LNCAP (cell line): Measurements from ENCODE around the gene CLTRN.

Experiments used
- TF ChIP-seq, protein P1 (sequence below): fragments of 450-650 bp; IDR thresholded peaks from 2 replicates; pipeline ENCODE4 v1.5.1; 2017; ENCODE audit warnings: mild to moderate bottlenecking

Gene CLTRN

DNA sequence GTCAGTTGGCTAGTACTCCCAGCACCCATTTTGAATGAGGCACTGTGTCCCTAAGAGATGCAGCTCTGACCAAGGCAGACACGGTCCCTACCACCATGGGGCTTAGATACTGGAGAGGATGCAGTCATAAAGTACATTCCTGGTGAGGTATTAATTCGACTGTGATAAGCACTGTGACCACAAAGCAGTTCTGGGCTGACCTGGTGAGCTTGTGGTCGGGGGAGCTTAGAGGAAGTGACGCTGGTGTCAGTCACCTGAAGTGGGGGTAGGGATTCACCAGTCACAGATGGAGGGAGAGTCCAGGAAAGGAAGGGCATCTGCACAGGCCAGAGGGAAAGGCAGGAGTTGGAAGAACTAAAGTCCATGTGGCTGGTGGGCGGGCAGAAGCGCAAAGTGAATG, 15.8 kb upstream of the CLTRN start:
- TF ChIP-seq, protein P1, sequence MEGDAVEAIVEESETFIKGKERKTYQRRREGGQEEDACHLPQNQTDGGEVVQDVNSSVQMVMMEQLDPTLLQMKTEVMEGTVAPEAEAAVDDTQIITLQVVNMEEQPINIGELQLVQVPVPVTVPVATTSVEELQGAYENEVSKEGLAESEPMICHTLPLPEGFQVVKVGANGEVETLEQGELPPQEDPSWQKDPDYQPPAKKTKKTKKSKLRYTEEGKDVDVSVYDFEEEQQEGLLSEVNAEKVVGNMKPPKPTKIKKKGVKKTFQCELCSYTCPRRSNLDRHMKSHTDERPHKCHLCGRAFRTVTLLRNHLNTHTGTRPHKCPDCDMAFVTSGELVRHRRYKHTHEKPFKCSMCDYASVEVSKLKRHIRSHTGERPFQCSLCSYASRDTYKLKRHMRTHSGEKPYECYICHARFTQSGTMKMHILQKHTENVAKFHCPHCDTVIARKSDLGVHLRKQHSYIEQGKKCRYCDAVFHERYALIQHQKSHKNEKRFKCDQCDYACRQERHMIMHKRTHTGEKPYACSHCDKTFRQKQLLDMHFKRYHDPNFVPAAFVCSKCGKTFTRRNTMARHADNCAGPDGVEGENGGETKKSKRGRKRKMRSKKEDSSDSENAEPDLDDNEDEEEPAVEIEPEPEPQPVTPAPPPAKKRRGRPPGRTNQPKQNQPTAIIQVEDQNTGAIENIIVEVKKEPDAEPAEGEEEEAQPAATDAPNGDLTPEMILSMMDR = no peak

DNA sequence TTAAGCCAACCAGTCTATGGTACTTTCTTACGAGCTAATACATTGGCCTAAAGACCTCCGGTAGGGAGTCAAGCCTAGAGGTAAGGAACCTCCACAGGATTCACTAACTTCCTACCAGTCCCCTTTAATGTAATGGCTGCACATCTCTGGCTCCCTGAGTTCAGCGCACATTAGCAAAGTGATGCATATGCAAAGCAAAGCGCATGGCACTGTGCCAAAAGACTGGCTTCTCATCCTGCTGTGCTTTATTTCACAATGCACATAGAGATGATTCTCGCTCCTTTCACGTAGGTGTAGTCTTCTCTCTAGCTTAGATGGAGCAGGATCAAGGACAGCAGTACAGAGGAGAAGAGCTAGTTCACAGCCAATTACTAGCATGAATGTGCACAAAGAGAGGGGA, 14.6 kb upstream of the CLTRN start:
- TF ChIP-seq, protein P1 = no peak

DNA sequence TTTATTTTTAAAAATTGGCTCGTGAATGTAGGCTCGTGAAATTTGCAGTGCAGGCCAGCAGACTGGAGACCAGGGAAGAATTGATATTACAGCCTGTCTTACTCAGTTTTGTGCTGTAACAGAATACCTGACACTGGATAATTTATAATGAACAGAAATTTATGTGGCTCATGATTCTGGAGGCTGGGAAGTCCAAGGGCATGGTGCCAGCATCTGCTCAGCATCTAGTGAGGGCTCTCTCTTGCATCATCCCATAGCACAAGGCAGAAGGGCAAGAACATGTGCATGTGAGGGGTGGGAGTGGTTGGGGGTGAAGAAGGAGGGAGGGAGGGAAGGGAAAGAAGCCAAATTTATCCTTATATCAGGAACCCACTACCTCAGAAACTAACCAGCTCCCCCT, 13.7 kb upstream of the CLTRN start:
- TF ChIP-seq, protein P1 = no peak

DNA sequence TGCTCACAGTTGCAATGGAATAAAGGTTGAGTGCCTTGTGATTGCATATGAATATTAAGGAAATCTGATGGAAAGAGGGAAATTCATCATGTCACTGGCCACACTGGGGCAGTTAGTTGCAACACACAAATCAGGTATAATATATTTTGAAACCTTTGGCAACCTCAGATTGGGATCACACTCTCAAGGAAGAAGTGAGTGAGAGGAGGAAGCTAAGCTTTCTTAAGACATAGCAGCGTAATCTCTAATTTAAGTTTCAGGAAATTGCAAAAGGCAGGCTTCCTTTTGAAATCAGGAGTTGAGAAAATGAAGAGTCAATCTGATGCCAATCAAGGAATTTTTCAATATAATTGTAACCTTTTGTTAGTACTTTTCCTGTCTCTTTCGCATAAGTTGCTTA, 12.3 kb upstream of the CLTRN start:
- TF ChIP-seq, protein P1 = no peak

DNA sequence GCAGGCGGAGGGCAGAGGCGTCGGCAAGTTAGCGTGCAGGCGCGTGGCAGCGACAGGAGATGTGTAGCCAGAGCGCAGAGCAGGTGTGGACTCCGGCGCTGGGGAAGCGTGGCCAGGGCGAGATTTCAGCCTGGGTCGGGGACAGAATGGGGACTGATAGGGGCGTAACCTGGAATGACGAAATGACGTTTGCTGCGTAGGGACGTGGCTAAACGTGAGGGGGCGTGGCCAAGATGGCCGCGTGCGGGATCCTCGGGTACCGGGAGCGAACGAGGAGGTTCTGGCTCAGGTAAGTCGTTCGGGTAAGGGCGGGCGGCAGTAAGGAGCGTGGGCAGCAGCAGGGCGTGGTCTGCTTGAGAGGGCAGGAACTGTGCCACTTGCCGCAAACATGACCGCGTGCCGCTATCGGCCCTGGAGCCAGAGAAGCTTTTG, 10.9 kb upstream of the CLTRN start:
- TF ChIP-seq, protein P1 = no peak

DNA sequence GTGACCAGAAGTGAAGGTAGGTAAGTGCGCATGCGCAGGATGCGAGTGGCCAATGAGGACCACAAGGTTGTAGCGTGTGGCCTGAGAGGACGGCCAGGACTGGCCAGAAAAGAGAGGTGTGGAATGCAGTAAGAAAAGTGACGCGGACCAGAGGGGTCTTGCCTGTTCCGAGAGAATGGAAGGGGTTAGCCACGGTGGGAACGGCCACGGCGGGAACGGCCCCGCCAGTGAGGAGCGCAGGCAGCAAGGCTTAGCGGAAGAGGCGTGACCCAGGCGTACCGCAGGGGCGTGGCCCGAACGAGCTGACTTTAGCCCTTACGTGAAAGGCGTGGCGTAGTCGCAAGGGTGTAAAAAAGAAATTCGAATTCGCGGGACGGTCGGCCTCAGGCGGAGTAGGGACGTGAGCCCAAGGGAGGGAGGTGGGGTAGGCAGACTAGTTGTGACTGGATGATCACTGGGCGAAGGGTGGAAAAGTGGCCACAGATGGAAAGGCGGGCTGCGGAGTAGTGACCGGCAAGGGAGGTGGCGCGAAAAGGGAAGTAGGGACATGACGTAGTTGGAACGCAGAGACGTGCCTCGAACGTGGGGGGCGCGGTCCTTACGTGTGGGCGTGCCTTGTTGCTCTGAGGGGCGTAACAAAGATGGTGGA, 10.4 kb upstream of the CLTRN start:
- TF ChIP-seq, protein P1 = no peak

DNA sequence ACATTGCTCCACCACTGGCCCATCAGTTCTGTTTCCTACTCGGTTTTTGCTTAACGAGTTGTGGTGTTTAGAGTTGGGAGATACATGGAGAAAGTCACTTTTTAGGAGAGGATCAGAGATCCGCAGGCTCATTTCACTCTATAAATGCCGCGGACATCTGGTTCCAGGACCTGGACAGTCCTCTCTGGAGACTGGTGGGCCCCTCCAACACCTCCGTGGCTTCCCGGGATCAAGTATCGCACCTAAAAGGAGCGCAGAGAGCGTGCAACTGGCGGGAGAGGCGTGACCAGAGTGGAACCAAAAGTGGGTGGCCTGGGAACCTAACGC, 9.9 kb upstream of the CLTRN start:
- TF ChIP-seq, protein P1 = no peak

DNA sequence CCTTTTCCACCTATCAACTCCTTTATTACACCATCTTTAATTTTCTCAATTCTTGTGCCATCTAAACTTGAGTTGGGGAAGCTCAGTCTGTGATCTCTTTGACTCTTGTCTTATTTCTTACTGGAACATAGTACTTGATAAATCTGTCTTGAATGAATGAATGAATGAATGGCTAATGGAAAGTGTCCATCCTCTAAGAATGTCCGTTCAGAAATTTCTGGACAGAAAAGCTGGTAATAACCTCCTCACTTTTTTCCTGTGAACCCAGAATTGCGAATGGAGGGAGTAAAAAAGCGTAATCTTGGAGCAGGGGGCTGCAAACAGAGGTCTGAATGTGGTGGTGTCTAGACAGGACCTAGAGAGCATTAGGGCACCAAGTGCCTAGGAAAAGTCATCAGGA, 9.4 kb upstream of the CLTRN start:
- TF ChIP-seq, protein P1 = no peak
